ENCODE results near the gene CRBN.

The CRBN gene

GRCh38 chr3:3179407-3180094 is at the start of gene CRBN:
CRBN (minus strand) TSS chr3:3179691; CDS start chr3:3179687, 4 bp downstream.
- DNase-seq: peak; percentile 59

- DNase-seq: no peak
These were observed 48.1 kb upstream of the CRBN start for GRCh38 chr3:3227640-3228039.

- DNase-seq: no peak
These were observed 42.0 kb upstream of the CRBN start for GRCh38 chr3:3221528-3221927.

- DNase-seq: no peak
These were observed 36.9 kb upstream of the CRBN start for GRCh38 chr3:3216401-3216800.

GRCh38 chr3:3212781-3213440 is 33.4 kb upstream of the CRBN start:
- no peak for DNase-seq

- no peak for DNase-seq
These were observed 30.2 kb upstream of the CRBN start for GRCh38 chr3:3209714-3210113.

- DNase-seq: no peak
These were observed 29.6 kb upstream of the CRBN start for GRCh38 chr3:3209057-3209456.

- no peak for DNase-seq
These were observed 22.1 kb upstream of the CRBN start for GRCh38 chr3:3201611-3202010.

GRCh38 chr3:3200632-3201212 is 21.2 kb upstream of the CRBN start:
- peak; percentile 24 for DNase-seq

GRCh38 chr3:3199306-3199705 is 19.8 kb upstream of the CRBN start:
- no peak for DNase-seq

- DNase-seq: no peak
These were observed 16.8 kb upstream of the CRBN start for GRCh38 chr3:3196148-3196861.

GRCh38 chr3:3194861-3195260 is 15.4 kb upstream of the CRBN start:
- DNase-seq: no peak

- DNase-seq: no peak
These were observed 12.8 kb upstream of the CRBN start for GRCh38 chr3:3192286-3192675.

GRCh38 chr3:3191675-3192285 is 12.3 kb upstream of the CRBN start:
- DNase-seq: no peak

GRCh38 chr3:3189961-3190360 is 10.5 kb upstream of the CRBN start:
- no peak for DNase-seq

GRCh38 chr3:3189102-3189727 is 9.7 kb upstream of the CRBN start:
- DNase-seq: no peak

- DNase-seq: no peak
These were observed 5.4 kb upstream of the CRBN start for GRCh38 chr3:3184876-3185275.

GRCh38 chr3:3180456-3180855 is 965 bp upstream of the CRBN start:
- DNase-seq: no peak

GRCh38 chr3:3178498-3179328 is 778 bp downstream of the CRBN start:
- no peak for DNase-seq

- DNase-seq: no peak
These were observed 1.5 kb downstream of the CRBN start for GRCh38 chr3:3177861-3178497.

GRCh38 chr3:3172627-3173026 is 6.9 kb downstream of the CRBN start:
- DNase-seq: no peak

All from kidney glomerular epithelial cell (primary cell).